HepG2 (cell line): ENCODE measurements around the gene KRT15. TPM values are rescaled to one million over a fixed set of nuclear protein-coding genes. Genes with fewer than 3 reads are reported as not detected.

Experiments
- AGO1 ChIP-seq: fragments of 200-400 bp; formaldehyde crosslinking; IDR thresholded peaks from 2 replicates; pipeline ENCODE4 v1.6.1; 2017; ENCODE audit warnings: mild to moderate bottlenecking, low read depth, low read length, moderate library complexity; ENCODE audit not compliant: poor library complexity, severe bottlenecking
- AKAP8 ChIP-seq: sonication (generic); formaldehyde crosslinking; IDR thresholded peaks from 2 replicates; pipeline ENCODE4 v1.5.1; 2020; ENCODE audit warnings: mild to moderate bottlenecking, missing genetic modification reagents
- CEBPG ChIP-seq: IDR thresholded peaks from 2 replicates; pipeline ENCODE4 v1.6.1; 2016
- CERS6 ChIP-seq: sonication (generic); formaldehyde crosslinking; IDR thresholded peaks from 2 replicates; pipeline ENCODE4 v1.5.0; 2020; ENCODE audit warnings: missing genetic modification reagents
- FOXK1 ChIP-seq: sonication (generic); formaldehyde crosslinking; IDR thresholded peaks from 2 replicates; pipeline ENCODE4 v1.4.0; 2020; ENCODE audit warnings: low read depth, missing genetic modification reagents, borderline replicate concordance
- HIVEP1 ChIP-seq: sonication (generic); formaldehyde crosslinking; IDR thresholded peaks from 2 replicates; pipeline ENCODE4 v1.4.0; 2020; ENCODE audit warnings: mild to moderate bottlenecking, missing genetic modification reagents
- HOXA3 ChIP-seq: sonication (generic); formaldehyde crosslinking; IDR thresholded peaks from 2 replicates; pipeline ENCODE4 v1.5.0; 2020; ENCODE audit warnings: missing genetic modification reagents
- KLF9 ChIP-seq: IDR thresholded peaks from 2 replicates; pipeline ENCODE4 v1.6.1; 2016; ENCODE audit warnings: low read depth
- POLR2A ChIP-seq, 2 experiments: IDR thresholded peaks; 2 replicates each; pipeline ENCODE4 v1.6.1; 2011; ENCODE audit warnings: low read depth in 2 of 2, low read length in 2 of 2, mild to moderate bottlenecking in 1 of 2, moderate library complexity in 1 of 2; ENCODE audit not compliant: insufficient read depth in 1 of 2
- SAP130 ChIP-seq: IDR thresholded peaks from 2 replicates; pipeline ENCODE4 v1.6.1; 2016; ENCODE audit warnings: low read depth
- STAG1 ChIP-seq: sonication (generic); formaldehyde crosslinking; IDR thresholded peaks from 2 replicates; pipeline ENCODE4 v1.4.0; 2020; ENCODE audit warnings: missing genetic modification reagents
- TBP ChIP-seq: sonication (generic); formaldehyde crosslinking; IDR thresholded peaks from 2 replicates; pipeline ENCODE4 v1.5.0; 2020; ENCODE audit warnings: missing genetic modification reagents
- TEAD3 ChIP-seq: optimal IDR thresholded peaks from 2 replicates; pipeline ENCODE3; 2016; ENCODE audit warnings: borderline replicate concordance
- U2AF2 ChIP-seq: fragments of 200-400 bp; formaldehyde crosslinking; IDR thresholded peaks from 2 replicates; pipeline ENCODE4 v1.6.1; 2017; ENCODE audit warnings: low read depth, mild to moderate bottlenecking, low read length
- ZEB1 ChIP-seq: IDR thresholded peaks from 2 replicates; pipeline ENCODE4 v1.6.1; 2012; ENCODE audit warnings: mild to moderate bottlenecking, low read depth, inconsistent platforms; ENCODE audit not compliant: insufficient replicate concordance
- ZFP91 ChIP-seq: sonication (generic); formaldehyde crosslinking; IDR thresholded peaks from 2 replicates; pipeline ENCODE4 v1.9.0; 2022; ENCODE audit warnings: missing genetic modification reagents, mild to moderate bottlenecking, borderline replicate concordance
- ZNF33A ChIP-seq: sonication (generic); formaldehyde crosslinking; IDR thresholded peaks from 2 replicates; pipeline ENCODE4 v1.5.1; 2020; ENCODE audit warnings: missing genetic modification reagents, mild to moderate bottlenecking, moderate library complexity, borderline replicate concordance
- ZNF350 ChIP-seq: sonication (generic); formaldehyde crosslinking; IDR thresholded peaks from 2 replicates; pipeline ENCODE4 v1.4.0; 2020; ENCODE audit warnings: mild to moderate bottlenecking, low read depth, missing genetic modification reagents, borderline replicate concordance
- ZNF530 ChIP-seq: sonication (generic); formaldehyde crosslinking; IDR thresholded peaks from 2 replicates; pipeline ENCODE4 v1.5.0; 2020; ENCODE audit warnings: low read depth, mild to moderate bottlenecking, missing genetic modification reagents
- ZNF574 ChIP-seq: sonication (generic); formaldehyde crosslinking; IDR thresholded peaks from 2 replicates; pipeline ENCODE4 v1.4.0; 2020; ENCODE audit warnings: missing genetic modification reagents
- ZNF629 ChIP-seq: sonication (generic); formaldehyde crosslinking; conservative IDR thresholded peaks from 2 replicates; pipeline ENCODE4 v1.5.0; 2020; ENCODE audit warnings: missing genetic modification reagents
- ZNF776 ChIP-seq: sonication (generic); formaldehyde crosslinking; IDR thresholded peaks from 2 replicates; pipeline ENCODE4 v1.4.0; 2020; ENCODE audit warnings: mild to moderate bottlenecking, missing genetic modification reagents
- ZNF777 ChIP-seq: sonication (generic); formaldehyde crosslinking; IDR thresholded peaks from 2 replicates; pipeline ENCODE4 v1.4.0; 2020; ENCODE audit warnings: missing genetic modification reagents
- ZNF788 ChIP-seq: sonication (generic); formaldehyde crosslinking; IDR thresholded peaks from 2 replicates; pipeline ENCODE4 v1.5.0; 2020; ENCODE audit warnings: mild to moderate bottlenecking, missing genetic modification reagents, borderline replicate concordance
- ZUFSP ChIP-seq: sonication (generic); formaldehyde crosslinking; IDR thresholded peaks from 2 replicates; pipeline ENCODE4 v1.9.0; 2021; ENCODE audit warnings: missing genetic modification reagents, mild to moderate bottlenecking, borderline replicate concordance
- polyA plus RNA-seq, 8 experiments: library from polyadenylated mRNA; depleted of rRNA in 3 of 8; stranded (reverse) in 7 of 8; unstranded in 1 of 8; fragments of >200 nt; fragmentation: Illumina TruSeq in 4 of 8; extraction: Trizol in 4 of 8; gene quantifications; 2 replicates each; pipeline versions ENCODE4 v1.2.1 to v1.2.3, GENCODE V29; 2011 to 2016; ENCODE audit warnings: low read depth in 4 of 8, missing spikeins in 1 of 8, mixed read lengths in 1 of 8; ENCODE audit not compliant: insufficient read depth in 1 of 8
- total RNA-seq, 5 experiments: library from RNA; depleted of rRNA; stranded (reverse); fragments of >200 nt; fragmentation: Illumina TruSeq; extraction: Trizol; gene quantifications; 2 replicates each; pipeline ENCODE4 v1.2.3, GENCODE V29; 2016; ENCODE audit warnings: low read depth in 1 of 5

The KRT15 gene
- total and polyA plus RNA-seq, 2 of the 13 experiments (the other 11 are each of a cell fraction or from before 2014, with no cell fraction given): 0.46 to 0.63 TPM

GRCh38 chr17:41486809-41487530, 31.7 kb downstream of the KRT15 start (continued):
- TF ChIP-seq ZFP91 (CRISPR knock-in tag) (peak; percentile 40; the same call in 1 of the 2 replicates), ZNF788 (0 out of 2 replicates have a peak, but pooled peaks have one; percentile 34), ZNF530 (CRISPR knock-in tag) (no peak), POLR2A (IDR thresholded peaks at IDR 0.05; ENCODE audit: insufficient read depth in 1 of 2, low read depth in 2 of 2, low read length in 2 of 2) (no peak), HIVEP1 (CRISPR knock-in tag) (0 out of 2 replicates have a peak, but pooled peaks have one; percentile 37), SAP130 (CRISPR knock-in tag) (peak; percentile 16; the same call in 1 of the 2 replicates), TEAD3 (CRISPR knock-in tag) (no peak), AKAP8 (no peak), CEBPG (CRISPR knock-in tag) (0 out of 2 replicates have a peak, but pooled peaks have one; percentile 5), ZNF350 (CRISPR knock-in tag) (no peak), ZNF33A (CRISPR knock-in tag) (no peak), ZNF629 (no peak), ZEB1 (no peak), KLF9 (CRISPR knock-in tag) (no peak), TBP (CRISPR knock-in tag) (no peak), FOXK1 (no peak), U2AF2 (no peak), HOXA3 (0 out of 2 replicates have a peak, but pooled peaks have one; percentile 7), CERS6 (CRISPR knock-in tag) (no peak), ZNF777 (peak; percentile 73), STAG1 (CRISPR knock-in tag) (peak; percentile 78), AGO1 (peak; percentile 30), ZNF776 (no peak), ZNF574 (CRISPR knock-in tag) (no peak), ZUFSP (CRISPR knock-in tag) (no peak)
